Stromal cell of bone marrow (primary cell): Measurements from ENCODE around the gene CCSER1.
A peak's percentile ranks its signal among the peaks of the same experiment; 100 is the strongest.
"Not testable (repeated sequence)": the region's sequence is repeated elsewhere in the genome, so short reads cannot be mapped to it uniquely, and the experiment has no call there.

ENCODE experiments used
- DNase-seq: peaks from one replicate; pipeline ENCODE4 v3.0.0-alpha.2; 2012; ENCODE audit warnings: low read depth

Gene CCSER1

DNA sequence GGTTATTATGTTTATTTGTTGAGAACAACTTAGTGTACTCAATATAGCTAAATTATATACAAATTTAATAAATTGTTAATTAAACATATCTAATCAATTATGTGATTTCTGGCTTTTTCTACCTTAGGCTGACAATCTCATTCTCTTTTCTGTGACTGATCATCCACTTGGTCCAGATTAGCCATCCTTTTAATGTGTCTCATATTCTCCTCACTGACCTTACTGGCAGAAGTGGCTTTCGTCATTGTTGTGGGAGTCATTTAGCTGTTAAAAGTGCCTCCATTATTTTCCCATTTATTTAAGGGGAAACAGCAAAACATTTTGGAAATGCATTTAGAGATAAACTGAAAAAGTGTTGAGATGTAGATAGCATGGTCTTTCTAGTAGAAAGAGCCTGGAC, 172.2 kb downstream of the CCSER1 start:
- DNase-seq = no peak

DNA sequence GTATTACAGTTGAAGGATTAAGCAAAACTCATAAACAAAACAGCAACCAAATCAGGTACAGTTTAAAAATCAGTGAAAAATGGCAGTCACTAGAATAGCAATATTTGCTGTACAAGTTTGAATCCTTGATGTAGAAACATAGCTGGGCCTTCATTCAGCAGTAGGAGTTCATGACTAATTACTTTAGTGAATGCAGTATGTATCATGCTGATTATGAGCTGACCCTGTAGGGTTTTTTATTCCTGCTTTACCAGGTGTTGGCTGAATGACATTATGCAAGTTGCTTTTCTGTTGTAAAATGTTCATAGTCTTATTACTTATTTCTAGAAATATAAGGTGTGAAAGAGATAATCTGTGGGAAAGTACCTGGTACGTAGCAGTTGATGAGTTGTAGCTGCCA, 179.6 kb downstream of the CCSER1 start:
- no peak for DNase-seq

DNA sequence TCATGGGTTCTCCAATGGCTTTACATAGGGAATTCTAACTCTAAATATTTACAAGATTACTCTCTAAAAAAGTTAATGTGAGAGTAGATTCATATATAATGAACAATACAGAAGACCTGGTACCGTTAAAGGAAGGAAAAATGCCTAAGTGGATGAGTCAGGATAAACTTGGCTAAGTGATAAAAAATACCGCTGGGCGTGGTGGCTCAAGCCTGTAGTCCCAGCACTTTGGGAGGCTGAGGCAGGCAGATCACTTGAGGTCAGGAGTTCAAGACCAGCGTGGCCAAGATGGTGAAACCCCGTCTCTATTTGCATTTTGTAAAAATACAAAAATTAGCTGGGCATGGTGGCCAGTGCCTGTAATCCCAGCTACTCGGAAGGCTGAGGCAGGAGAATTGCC, 189.9 kb downstream of the CCSER1 start:
- DNase-seq = not testable (repeated sequence)

DNA sequence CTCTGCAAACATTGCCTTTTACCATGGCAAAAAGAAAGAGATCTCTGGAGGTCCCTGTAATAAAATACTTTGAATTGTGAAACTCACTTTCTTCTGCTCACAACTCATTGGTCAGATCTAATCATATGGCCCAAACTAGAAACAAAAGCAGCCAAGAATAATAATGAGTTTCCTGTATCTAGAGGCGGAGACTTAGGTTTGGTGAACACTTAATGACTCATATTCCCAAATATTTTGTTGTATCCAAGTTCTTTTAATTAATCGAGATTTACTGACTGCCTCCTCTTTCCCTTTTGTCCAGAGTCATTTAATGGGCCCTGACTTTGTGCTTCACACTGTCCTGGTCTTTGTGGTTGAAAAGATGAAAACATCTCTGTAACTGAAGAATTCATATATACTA, 190.6 kb downstream of the CCSER1 start:
- DNase-seq = peak; percentile 93

DNA sequence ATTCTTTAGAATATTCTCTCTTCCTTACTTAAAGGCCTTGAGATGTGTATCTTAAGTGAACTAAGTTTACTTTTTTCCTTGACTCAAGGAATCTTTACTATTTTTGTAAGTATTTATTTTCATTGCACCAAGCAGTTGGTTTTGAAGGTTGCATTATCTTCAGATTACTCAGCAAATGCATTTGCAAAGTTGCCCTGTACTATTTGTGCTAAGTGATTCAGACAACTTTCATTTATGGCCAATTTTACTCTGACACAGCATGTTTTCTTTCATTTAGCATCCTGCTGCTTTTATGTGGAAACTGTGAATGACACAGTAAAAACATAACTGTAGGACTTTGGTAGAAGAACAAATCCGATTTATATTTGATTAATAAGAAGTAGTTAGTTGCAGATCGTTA, 191.0 kb downstream of the CCSER1 start:
- DNase-seq = peak; percentile 89

DNA sequence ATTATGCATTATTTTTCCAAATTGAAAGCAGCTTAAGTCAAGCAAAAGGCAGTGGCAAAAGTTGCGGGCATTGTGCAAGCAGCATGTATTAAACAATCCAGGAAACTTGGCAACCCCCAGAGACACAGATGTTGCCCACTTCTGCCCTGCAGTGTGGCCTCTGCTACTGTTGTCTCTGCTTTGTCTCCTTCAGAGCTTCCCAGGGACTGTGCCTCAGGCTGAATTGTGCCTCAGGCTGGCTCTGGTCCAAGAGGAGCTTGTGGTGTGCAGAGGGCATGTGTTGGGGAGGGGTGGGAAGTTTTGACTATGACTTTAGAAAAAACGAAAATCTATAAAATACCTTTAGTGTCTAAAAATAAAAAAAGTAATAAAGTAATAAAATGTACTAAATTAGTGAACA, 201.4 kb downstream of the CCSER1 start:
- DNase-seq = peak; percentile 10

DNA sequence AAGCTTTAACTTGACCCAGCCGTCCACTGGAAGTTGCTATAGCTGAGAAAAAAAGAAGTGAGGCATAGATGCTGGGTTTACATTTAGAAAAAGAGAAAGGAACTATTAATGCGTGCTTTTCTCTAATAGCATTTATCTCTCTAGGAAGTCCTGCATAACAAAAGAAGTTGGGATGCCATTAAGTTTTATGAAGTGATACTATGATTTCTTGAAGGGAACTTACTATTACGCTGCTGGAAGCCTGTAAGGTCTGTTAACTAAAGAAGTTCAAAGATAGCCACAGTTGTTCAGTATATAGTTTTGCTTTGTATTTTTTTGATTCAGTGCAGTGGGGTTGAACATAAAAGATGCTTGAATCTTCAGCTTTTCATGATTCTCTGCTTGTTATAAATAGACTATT, 203.4 kb downstream of the CCSER1 start:
- DNase-seq = no peak

DNA sequence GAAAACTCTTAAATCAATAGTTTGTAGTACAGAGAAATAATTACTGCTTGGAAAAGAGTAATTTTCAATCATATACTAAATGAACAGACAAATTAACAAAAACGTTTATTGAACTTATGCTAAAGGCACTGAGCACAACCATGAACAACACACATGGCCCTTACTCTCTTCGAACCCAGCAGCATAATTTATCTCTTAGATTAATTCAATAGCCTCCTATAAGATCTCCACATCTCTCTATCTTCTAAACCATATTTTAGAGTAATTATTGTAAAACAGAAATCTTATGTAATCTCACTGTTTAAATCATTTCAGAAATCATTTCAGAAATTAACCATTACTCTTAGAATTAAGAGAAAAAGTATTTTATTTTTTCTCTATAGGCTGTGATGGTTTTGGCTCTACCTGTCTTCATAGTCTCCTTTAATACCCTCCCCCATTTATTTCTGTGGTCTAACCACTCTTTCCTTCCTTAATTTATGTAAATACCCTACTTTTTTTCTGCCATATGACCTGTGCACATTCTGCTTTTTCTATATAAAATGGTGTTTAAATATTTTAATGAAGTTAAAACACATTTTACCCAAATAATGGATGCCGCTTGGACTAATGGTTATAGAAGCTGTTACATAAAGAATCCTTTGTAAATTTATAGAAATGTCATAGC, 218.5 kb downstream of the CCSER1 start:
- no peak for DNase-seq

DNA sequence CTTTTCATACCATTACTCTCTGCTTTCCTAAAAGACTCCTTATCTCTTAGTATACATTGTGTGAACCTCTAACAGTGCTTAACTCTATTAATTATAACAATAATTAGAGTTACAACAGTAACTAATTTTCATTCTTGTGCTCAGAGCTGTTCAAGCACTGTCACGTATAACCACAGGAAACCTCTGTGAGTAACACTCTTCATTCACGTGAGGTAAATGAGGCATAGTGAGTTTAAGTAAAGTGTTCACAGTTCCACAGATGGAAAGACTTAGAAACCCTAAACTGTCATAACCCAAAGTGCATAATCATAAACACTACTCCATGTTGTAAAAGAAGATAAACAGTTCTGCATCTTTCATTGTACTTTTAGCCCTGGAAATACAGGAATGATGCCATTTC, 222.4 kb downstream of the CCSER1 start:
- DNase-seq = no peak

DNA sequence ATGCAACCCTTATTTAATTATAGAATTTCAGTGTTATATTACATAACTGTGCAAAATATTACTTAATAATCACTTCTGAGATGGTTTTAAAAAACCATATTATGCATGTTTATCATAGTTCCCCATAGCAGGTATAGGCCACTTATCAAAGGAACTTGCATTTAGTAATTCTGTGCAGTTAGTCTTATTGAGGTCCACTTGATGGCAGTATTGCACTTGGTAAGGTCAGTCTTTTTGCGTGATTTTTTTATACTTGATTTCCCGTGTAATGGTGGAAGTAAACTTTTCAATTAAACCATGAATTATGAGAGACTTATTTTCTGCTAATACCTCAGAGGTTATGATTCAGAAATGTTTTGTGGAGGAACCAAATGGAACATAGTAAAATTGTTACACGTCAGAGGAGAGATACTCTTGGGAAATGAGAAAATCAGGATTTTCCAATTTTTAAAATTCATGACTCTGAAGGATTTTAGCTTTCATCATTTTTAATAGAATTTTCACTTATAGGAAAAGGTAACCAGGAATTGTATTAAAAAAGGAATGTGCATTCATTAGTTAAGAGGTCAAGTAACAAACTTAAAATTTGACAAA, 230.0 kb downstream of the CCSER1 start:
- DNase-seq = peak; percentile 52

DNA sequence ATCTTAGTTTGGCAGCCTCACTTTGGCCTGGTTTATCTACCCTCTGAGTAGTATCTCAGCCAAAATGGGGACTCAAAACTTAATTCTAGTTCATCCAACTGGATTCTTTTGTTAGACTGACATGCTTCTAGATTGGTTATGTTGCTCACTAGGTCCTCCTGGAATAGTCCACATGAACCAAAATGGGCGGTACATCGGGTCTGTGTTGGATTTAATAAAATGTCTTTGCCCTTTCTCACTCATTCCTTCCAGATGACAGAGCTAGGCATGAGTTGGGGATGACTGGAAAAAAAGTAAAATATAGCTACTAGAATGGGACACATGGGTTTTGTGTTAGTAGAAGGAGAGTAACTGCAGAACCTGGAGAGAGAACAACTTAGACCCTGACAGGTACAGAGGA, 247.9 kb downstream of the CCSER1 start:
- DNase-seq = peak; percentile 4

DNA sequence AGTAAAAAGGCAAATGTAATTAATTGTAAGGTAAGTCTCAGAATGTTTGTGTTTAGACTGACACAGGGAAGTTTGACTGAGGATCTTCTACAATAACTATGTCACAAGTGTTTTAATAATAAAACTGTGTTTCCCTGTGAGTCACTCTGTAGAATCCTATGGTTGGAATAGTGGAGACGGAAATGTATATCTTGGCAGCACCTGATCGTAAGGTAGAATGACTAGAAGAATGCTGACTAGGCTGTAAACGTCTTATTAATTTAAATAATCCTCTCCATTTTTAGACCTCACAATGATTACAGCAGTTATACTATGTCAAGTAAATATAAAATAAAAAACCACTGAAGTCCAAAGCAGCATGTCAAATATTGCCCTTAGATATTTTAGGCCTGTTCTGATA, 266.0 kb downstream of the CCSER1 start:
- no peak for DNase-seq

DNA sequence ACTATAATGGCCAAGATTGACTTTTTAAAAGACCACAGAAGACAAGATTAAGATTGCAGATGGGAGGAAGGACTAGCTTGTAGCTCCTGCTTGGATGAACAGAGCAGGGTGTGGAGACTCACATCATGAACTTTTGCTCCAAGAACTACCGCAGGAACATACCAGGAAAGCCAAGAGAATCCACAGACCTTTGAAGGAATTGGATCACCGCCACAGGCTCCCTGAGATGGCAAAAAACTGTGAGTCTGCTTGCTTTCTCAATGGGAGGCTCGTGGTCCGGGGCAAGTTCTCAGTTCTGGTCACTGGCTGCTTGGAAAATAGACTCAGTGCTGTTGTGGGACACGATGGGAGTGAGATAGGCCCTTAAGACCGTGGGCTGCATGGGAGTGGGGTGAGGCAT, 276.6 kb downstream of the CCSER1 start:
- no peak for DNase-seq

DNA sequence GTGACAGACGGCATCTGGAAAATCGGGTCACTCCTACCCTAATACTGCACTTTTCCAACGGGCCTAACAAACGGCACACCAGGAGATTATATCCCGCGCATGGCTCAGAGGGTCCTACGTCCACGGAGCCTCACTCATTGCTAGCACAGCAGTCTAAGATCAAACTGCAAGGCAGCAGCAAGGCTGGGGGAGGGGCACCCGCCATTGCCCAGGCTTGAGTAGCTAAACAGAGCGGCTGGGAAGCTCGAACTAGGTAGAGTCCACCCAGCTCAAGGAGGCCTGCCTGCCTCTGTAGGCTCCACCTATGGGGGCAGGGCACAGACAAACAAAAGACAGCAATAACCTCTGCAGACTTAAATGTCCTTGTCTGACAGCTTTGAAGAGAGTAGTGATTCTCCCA, 280.7 kb downstream of the CCSER1 start:
- not testable (repeated sequence) for DNase-seq

DNA sequence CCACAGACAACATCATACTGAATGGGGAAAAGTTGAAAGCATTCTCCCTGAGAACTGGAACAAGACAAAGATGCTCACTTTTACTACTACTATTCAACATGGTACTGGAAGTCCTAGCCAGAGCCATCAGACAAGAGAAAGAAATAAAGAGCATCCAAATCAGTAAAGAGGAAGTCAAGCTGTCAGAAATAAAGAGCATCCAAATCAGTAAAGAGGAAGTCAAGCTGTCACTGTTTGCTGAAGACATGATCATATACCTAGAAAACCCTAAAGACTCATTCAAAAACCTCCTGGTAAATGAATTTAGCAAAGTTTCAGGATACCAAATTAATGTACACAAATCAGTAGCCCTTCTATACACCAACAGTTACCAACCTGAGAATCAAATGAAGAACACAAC, 285.6 kb downstream of the CCSER1 start:
- DNase-seq = not testable (repeated sequence)

DNA sequence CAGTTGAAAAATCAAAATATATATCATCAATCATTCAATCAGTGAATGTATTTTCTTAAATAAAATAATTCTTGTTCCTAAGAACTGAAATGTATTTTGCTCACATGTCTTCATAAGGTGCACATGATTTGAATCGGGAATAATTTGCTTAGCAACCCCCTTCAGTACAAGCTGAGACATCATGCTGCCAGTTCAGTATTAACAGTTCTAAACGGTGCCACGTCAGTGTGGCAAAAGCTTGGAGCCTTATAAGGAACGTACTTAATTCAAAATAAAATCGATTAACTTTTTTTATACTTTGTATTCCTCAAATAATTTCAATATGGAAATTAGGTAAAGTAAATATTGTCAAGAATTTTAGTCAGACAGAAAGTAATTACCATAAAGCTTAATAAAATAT, 287.9 kb downstream of the CCSER1 start:
- DNase-seq = no peak

DNA sequence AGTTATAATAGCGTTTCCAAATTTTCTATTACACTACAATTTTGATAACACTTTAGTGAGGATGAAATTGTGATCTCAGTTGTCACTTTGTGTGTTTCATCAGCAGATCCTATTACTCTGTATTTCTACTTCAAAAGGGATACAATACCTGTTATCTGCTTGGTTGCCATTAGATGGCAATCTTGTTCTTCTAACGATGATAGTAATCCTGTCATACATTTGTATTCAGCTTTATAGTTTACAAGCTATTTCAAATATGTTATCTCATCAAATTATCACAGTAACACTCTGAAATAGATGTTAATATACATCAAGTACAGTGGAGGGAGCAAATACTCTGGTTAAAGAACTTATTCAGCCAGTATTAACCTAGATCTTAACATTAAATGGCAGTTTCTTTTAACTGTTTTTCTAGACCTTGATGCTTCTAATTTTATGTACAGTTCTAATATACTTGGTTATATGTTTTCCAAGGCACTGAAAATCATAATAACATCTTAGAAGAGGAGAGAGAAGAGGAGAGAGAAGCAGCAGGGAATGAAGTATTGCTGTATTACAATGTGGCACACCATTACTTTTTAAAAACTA, 292.0 kb downstream of the CCSER1 start:
- no peak for DNase-seq

DNA sequence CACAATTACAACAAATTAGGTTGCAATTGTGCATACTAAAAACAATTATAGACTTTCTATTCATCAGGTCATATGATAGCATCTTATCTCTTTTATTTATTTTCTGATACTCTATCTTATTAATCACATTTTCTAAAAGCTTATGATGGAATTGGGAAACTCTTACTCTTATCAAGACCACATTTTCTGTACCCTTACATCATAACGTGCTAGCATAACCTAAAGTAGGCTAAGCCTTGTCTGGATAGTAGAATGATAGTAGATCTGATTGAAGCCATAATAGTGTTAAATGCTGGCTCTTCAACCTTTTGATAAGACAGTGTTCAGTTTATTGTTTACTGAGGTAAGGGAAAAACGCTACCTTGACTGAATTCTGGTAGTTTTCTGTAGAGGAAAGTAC, 294.0 kb downstream of the CCSER1 start:
- DNase-seq = no peak

DNA sequence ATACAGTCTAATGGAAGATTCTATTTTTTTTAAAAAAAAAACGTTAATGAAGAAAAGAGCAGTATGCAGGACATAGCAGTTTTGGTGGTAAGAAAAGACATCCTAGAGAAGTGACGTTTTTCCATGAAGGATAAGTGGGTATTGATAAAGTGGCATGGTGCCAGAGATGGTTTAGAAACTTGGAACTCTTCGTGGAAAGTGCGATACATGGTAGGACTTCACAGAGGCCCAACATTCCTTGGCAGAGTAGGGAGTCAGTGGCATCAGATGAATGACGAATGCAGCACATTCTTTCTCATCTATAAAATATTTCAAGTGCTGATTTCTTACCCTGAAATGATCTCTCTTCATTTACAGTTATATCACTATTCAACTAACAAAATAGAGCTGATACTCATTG, 298.7 kb downstream of the CCSER1 start:
- no peak for DNase-seq

DNA sequence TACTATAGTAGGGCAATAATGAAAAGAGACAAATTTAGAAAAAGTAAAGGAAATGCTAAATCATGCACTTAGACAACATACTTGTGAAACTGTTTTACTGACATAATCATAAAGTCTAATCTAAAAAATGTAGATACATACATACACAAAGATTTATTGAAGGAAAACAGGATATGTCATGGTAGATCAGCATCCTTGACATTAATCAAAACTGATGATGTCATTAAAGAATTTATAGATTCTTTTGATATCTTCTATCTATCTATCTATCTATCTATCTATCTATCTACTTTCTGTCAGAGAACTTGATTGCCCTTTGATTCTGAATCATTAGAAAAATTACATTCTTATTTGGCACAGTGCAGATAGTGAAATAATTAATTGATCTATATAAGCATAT, 311.3 kb downstream of the CCSER1 start:
- DNase-seq = no peak

DNA sequence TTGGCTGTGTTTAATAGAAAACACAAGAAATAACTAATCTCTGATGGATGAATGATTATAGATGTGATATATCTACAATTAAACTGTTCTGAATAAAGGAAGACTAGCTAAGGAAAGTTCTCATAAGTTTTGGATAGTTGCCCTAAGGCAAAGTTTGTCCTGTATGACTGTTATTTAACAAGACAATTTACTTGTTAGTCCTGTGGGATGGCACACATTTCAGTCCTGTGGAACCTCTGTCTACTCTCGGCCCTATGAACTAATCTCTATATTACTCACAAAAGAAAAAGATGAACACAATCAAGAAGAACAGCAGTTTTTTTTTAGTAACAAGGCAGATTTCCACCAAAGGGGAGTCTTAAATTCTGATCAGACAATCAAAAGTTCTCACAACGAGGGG, 314.6 kb downstream of the CCSER1 start:
- no peak for DNase-seq

DNA sequence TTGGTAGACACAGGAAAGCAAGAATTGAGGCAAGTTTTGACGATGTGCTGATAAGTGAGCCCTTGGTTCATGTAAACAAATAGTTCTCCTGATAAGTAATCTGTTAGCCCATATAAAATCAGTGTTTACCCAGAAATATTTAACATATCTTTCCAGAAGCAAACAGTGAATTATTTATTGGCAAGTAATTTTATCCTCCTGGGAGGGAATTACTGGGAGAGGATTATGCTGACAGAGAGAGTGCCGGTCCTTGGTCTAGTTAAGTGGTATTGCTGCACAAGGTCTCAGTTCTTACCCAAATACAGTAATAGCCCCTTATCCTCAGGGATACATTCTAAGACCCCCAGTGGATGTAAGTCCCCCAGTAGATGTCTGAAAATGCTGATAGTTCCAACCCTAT, 315.4 kb downstream of the CCSER1 start:
- no peak for DNase-seq

DNA sequence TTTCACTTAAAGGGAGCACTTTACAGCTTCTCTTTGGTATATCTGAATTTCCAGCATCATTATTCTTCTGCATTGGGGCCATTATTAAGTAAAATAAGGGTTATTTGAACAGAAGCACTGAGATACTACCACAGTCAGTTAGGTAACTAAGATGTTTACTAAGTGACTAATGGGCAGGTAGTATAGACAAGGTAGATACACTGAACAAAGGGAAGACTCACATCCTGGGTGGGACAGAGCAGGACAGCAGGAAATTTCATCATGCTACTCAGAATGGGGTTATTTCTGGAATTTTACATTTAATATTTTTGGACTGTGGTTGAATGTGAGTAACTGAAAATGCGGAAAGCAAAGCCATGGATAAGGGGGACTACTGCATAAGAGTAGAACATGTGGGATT, 316.0 kb downstream of the CCSER1 start:
- no peak for DNase-seq

DNA sequence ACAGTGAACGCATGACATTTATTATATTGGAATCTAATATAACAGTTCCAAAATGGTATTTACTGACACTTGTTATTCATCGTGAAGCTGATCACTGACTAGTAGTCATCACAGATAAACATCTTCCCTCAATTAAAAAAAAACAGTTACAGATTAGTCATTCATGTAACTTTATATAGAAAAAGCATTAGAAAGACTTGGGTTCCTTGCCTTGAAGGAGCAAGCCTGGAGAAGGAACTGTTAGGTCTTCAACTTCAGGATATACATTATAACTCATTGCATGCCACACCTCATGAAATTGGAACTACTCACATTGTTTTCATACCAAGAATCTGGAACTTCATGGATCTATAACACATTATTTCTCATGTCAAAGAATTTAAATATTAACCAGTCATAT, 317.7 kb downstream of the CCSER1 start:
- no peak for DNase-seq
